MCF 10A (cell line): ENCODE measurements around the gene ZMYND10. TPM values are rescaled to one million over a fixed set of nuclear protein-coding genes. Genes with fewer than 3 reads are reported as not detected.
A peak's percentile ranks its signal among the peaks of the same experiment; 100 is the strongest.

Experiments
- BruUV-seq: library from RNA; stranded (reverse); fragments of 400-500 nt; replicated peaks from 2 replicates; lab custom pipeline; 2021; lab: Mats Ljungman, UMichigan
- CTCF ChIA-PET: fragments of 300-600 bp; sonication (Branson Sonifier 250); formaldehyde crosslinking; extraction: SDS; loops from one replicate; lab custom pipeline; 2021; ENCODE audit warnings: antibody characterized with exemption, inconsistent platforms; lab: Yijun Ruan, JAX
- POLR2A ChIA-PET: fragments of 300-600, 350-650 bp; sonication (Branson Sonifier 250); formaldehyde crosslinking; extraction: SDS; loops from one replicate; lab custom pipeline; 2020; ENCODE audit warnings: antibody characterized with exemption, inconsistent platforms; lab: Yijun Ruan, JAX
- DNase-seq: peaks from one replicate; pipeline ENCODE4 v3.0.0-alpha.2; 2018; ENCODE audit not compliant: unreplicated experiment
- H3K27ac Mint-ChIP-seq: one replicate; pipeline ENCODE4 v1.8.0; 2022; ENCODE audit warnings: mild to moderate bottlenecking, low read depth, mixed read lengths; ENCODE audit not compliant: unreplicated experiment
- H3K27me3 Mint-ChIP-seq: one replicate; pipeline ENCODE4 v1.8.0; 2022; ENCODE audit warnings: mixed read lengths; ENCODE audit not compliant: insufficient read depth, unreplicated experiment
- H3K36me3 Mint-ChIP-seq: one replicate; pipeline ENCODE4 v1.8.0; 2022; ENCODE audit warnings: mild to moderate bottlenecking, moderate library complexity, mixed read lengths; ENCODE audit not compliant: insufficient read depth, unreplicated experiment
- H3K4me1 Mint-ChIP-seq: one replicate; pipeline ENCODE4 v1.8.0; 2022; ENCODE audit warnings: mixed read lengths; ENCODE audit not compliant: insufficient read depth, unreplicated experiment
- H3K4me3 Mint-ChIP-seq: one replicate; pipeline ENCODE4 v1.8.0; 2022; ENCODE audit warnings: mild to moderate bottlenecking, moderate library complexity, mixed read lengths; ENCODE audit not compliant: unreplicated experiment
- H3K9me3 Mint-ChIP-seq: one replicate; pipeline ENCODE4 v1.8.0; 2022; ENCODE audit warnings: mixed read lengths; ENCODE audit not compliant: unreplicated experiment
- CTCF ChIP-seq: fragments of 200-600 bp; IDR thresholded peaks from one replicate; pipeline ENCODE4 v1.8.0; 2022; ENCODE audit warnings: antibody characterized with exemption, mild to moderate bottlenecking; ENCODE audit not compliant: unreplicated experiment
- intact Hi-C: fragments of 100-400 bp; cut with micrococcal nuclease; formaldehyde crosslinking; loops from 2 replicates; pipeline ENCODE4 v1.14.1; 2022
- total RNA-seq: library from RNA; stranded (reverse); gene quantifications from 2 replicates; pipeline ENCODE4 v1.2.3, GENCODE V29; 2022

Gene ZMYND10
- total RNA-seq, 1 experiment from 2014 or later = 0.68 TPM

- TF ChIP-seq CTCF = no peak
- no peak for DNase-seq
- no peaks in the 10 kb centered on the region for H3K27me3 Mint-ChIP-seq
- no peaks in the 10 kb centered on the region for H3K9me3 Mint-ChIP-seq
- BruUV-seq = no TSS peak
- H3K27ac Mint-ChIP-seq = no peak overlapping the region
- ChIA-PET POLR2A (interaction anchor here (0.9 to 1.7 kb wide), 2 partner anchors 8 to 45 kb away, joined by 3 to 7 read pairs; no protein-coding TSS in a partner anchor), CTCF (interaction anchor here (0.6 to 1.7 kb wide), 7 partner anchors 9 to 1800 kb away, joined by 3 to 9 read pairs (median 4); no protein-coding TSS in a partner anchor)
- H3K36me3 Mint-ChIP-seq = peaks cover 16% of the 10 kb centered on the region
- intact Hi-C loops = loop anchor here (5.0 kb wide), 2 partner anchors 82 to 267 kb away; partner anchors contain the start of gene CISH
- peaks cover 12% of the 10 kb centered on the region for H3K4me1 Mint-ChIP-seq
- peak overlapping the region; percentile 40 for H3K4me3 Mint-ChIP-seq
These were observed 524 bp downstream of the ZMYND10 start for GRCh38 chr3:50345008-50345407.

- Mint-ChIP-seq H3K27ac (no peak overlapping the region), H3K36me3 (peaks cover 6% of the 10 kb centered on the region), H3K9me3 (no peaks in the 10 kb centered on the region), H3K4me3 (no peak overlapping the region), H3K27me3 (no peaks in the 10 kb centered on the region), H3K4me1 (peaks cover 18% of the 10 kb centered on the region)
- intact Hi-C loops = no loop called here
- BruUV-seq = no TSS peak
- POLR2A ChIA-PET = interaction anchor here (1.4 kb wide), 1 partner anchor 226 kb away, joined by 3 read pairs; the partner anchor contains the start of gene HEMK1
- TF ChIP-seq CTCF = no peak
- CTCF ChIA-PET = interaction anchor here (0.6 to 1.4 kb wide), 6 partner anchors 8 to 208 kb away, joined by 3 to 8 read pairs (median 3); partner anchors contain the start of genes CYB561D2 and NPRL2
- DNase-seq = no peak
These were observed 2.5 kb downstream of the ZMYND10 start for GRCh38 chr3:50342813-50343633.

GRCh38 chr3:50341996-50342650, 3.4 kb downstream of the ZMYND10 start:
- POLR2A ChIA-PET = interaction anchor here (0.6 to 0.7 kb wide), 2 partner anchors 8 to 1156 kb away, joined by 3 read pairs; partner anchors contain the start of genes CYB561D2 and NPRL2
- no peak for DNase-seq
- CTCF ChIA-PET = interaction anchor here (0.7 kb wide), 1 partner anchor 45 kb away, joined by 3 read pairs; no protein-coding TSS in a partner anchor
- no peak overlapping the region for H3K4me3 Mint-ChIP-seq
- no peaks in the 10 kb centered on the region for H3K9me3 Mint-ChIP-seq
- no peaks in the 10 kb centered on the region for H3K27me3 Mint-ChIP-seq
- no TSS peak for BruUV-seq
- no peak overlapping the region for H3K27ac Mint-ChIP-seq
- intact Hi-C loops = no loop called here
- H3K4me1 Mint-ChIP-seq = peaks cover 18% of the 10 kb centered on the region
- no peak for TF ChIP-seq CTCF
- H3K36me3 Mint-ChIP-seq = no peaks in the 10 kb centered on the region

GRCh38 chr3:50341537-50341936, 4.0 kb downstream of the ZMYND10 start:
- ChIA-PET POLR2A (interaction anchor here (0.7 kb wide), 1 partner anchor 9 kb away, joined by 3 read pairs; the partner anchor contains the start of genes CYB561D2 and NPRL2), CTCF (no interaction called here)
- no peak overlapping the region for H3K4me3 Mint-ChIP-seq
- no peak for DNase-seq
- no peaks in the 10 kb centered on the region for H3K36me3 Mint-ChIP-seq
- intact Hi-C loops = no loop called here
- peaks cover 17% of the 10 kb centered on the region for H3K4me1 Mint-ChIP-seq
- no TSS peak for BruUV-seq
- no peak overlapping the region for H3K27ac Mint-ChIP-seq
- TF ChIP-seq CTCF = no peak
- no peaks in the 10 kb centered on the region for H3K27me3 Mint-ChIP-seq
- no peaks in the 10 kb centered on the region for H3K9me3 Mint-ChIP-seq
